AG04450 (cell line): Measurements from ENCODE around the gene NTRK2. TPM values are rescaled to one million over a fixed set of nuclear protein-coding genes. Genes with fewer than 3 reads are reported as not detected.

Experiments used
- CTCF ChIA-PET: fragments of 300-600, 350-600 bp; formaldehyde crosslinking; extraction: SDS; loops from one replicate; lab custom pipeline; 2022; ENCODE audit warnings: antibody characterized with exemption, inconsistent platforms; lab: Charles Lee
- POLR2A ChIA-PET: fragments of 350-600 bp; formaldehyde crosslinking; extraction: SDS; loops from one replicate; lab custom pipeline; 2021; ENCODE audit warnings: antibody characterized with exemption, inconsistent platforms; lab: Yijun Ruan, JAX
- DNase-seq: peaks from one replicate; pipeline ENCODE4 v3.0.0-alpha.2; 2011; ENCODE audit warnings: low read depth, low spot score
- H3K27ac ChIP-seq: one replicate; pipeline ENCODE4 v1.5.1; 2012; ENCODE audit warnings: low read depth, low read length, control low read depth
- H3K27me3 ChIP-seq: one replicate; pipeline ENCODE4 v1.6.0; 2012; ENCODE audit warnings: low read length; ENCODE audit not compliant: control insufficient read depth, insufficient read depth
- H3K4me3 ChIP-seq: 2 replicates; pipeline ENCODE4 v1.5.1; 2011; ENCODE audit warnings: mild to moderate bottlenecking, low read depth, low read length, control low read depth
- H3K9me3 ChIP-seq: 2 replicates; pipeline ENCODE4 v1.5.1; 2012; ENCODE audit warnings: low read length; ENCODE audit not compliant: control insufficient read depth, insufficient read depth
- CTCF ChIP-seq: IDR thresholded peaks from 2 replicates; pipeline ENCODE4 v1.5.1; 2011; ENCODE audit warnings: low read depth, low read length, control low read depth, inconsistent platforms
- polyA plus RNA-seq: library from polyadenylated mRNA; depleted of rRNA; stranded (reverse); fragments of >200 nt; gene quantifications from 2 replicates; pipeline ENCODE4 v1.2.3, GENCODE V29; 2011

NTRK2 gene
- polyA plus RNA-seq, 1 experiment = not detected

DNA sequence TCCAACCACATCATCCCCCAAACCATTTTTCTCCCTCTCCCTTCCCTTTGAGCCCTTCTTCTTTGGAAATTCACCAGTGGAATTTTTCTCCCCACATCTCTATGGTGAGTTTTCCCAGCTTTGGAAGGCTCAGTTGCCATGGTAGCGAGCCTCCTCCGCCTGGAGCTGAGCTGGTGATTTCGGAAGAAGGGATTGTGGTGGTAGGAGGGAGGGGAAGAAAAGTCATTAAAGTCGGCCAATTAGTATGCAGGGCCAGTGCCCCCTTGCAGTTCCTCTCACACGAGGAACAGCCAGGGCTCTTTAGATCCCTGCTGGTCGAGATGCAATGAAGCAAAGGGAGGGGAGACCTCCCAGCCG is 322.0 kb downstream of the NTRK2 start:
- no peak for DNase-seq
- H3K27me3 ChIP-seq = no peaks in the 10 kb centered on the region
- H3K9me3 ChIP-seq = peaks cover 25% of the 10 kb centered on the region
- TF ChIP-seq CTCF = no peak
- ChIA-PET POLR2A (no interaction called here), CTCF (no interaction called here)
- no peak overlapping the region for H3K4me3 ChIP-seq
- H3K27ac ChIP-seq = no peak overlapping the region

GRCh38 chr9:84992381-84992780 is 322.9 kb downstream of the NTRK2 start:
- no peak overlapping the region for H3K27ac ChIP-seq
- no peaks in the 10 kb centered on the region for H3K27me3 ChIP-seq
- POLR2A ChIA-PET = no interaction called here
- no peak for TF ChIP-seq CTCF
- H3K4me3 ChIP-seq = no peak overlapping the region
- CTCF ChIA-PET = no interaction called here
- peaks cover 33% of the 10 kb centered on the region for H3K9me3 ChIP-seq
- no peak for DNase-seq

DNA sequence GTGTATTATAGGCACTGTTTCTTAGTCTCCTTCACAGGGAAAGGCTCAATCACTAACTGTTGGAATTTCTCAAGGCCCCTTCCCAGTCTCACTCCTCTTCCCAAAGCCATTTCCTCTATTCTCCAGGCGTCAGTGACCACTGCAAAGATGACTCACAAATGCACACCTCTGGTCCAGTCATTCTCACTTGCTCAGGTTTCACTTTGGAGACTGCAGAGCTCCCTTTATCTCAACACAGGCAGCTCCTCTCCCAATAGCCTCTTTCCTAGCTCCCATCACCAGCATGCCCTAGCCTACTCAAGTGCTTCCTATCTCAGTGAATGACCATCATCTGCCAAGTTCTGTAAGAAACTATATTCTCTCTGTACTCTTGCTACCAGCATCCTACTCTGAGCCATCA is 323.6 kb downstream of the NTRK2 start:
- no peak for TF ChIP-seq CTCF
- ChIA-PET POLR2A (no interaction called here), CTCF (no interaction called here)
- DNase-seq = no peak
- Histone ChIP-seq H3K27me3 (no peaks in the 10 kb centered on the region), H3K4me3 (no peak overlapping the region), H3K27ac (no peak overlapping the region), H3K9me3 (peaks cover 38% of the 10 kb centered on the region)

GRCh38 chr9:84996029-84996428 is 326.5 kb downstream of the NTRK2 start:
- H3K27me3 ChIP-seq = no peaks in the 10 kb centered on the region
- POLR2A ChIA-PET = no interaction called here
- no peak for DNase-seq
- CTCF ChIA-PET = no interaction called here
- no peak overlapping the region for H3K27ac ChIP-seq
- no peak for TF ChIP-seq CTCF
- H3K9me3 ChIP-seq = peaks cover 46% of the 10 kb centered on the region
- H3K4me3 ChIP-seq = no peak overlapping the region

DNA sequence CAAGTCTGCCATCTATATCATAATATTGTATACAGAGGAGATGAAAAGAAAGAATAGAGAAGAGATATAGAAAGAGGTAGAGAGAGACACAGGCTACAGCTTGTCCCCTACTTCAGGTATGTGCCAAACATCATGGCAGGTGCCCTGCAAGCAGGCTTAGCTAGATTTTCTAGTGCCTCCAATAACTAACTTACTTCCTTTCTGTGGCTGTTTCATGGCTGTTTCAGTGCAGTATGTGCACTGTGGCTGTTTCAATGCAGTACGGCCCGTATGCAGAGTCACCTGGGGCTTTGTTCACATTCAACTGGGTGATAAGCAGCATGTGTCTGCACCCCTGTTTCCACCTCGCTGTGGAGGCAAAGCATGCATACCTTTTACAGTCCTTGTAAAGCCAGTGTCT is 327.2 kb downstream of the NTRK2 start:
- no peaks in the 10 kb centered on the region for H3K27me3 ChIP-seq
- H3K4me3 ChIP-seq = no peak overlapping the region
- no peak for DNase-seq
- CTCF ChIA-PET = no interaction called here
- no peak for TF ChIP-seq CTCF
- peaks cover 45% of the 10 kb centered on the region for H3K9me3 ChIP-seq
- POLR2A ChIA-PET = no interaction called here
- no peak overlapping the region for H3K27ac ChIP-seq
